Measurements from ENCODE around the gene TMEM233. TPM values are rescaled to one million over a fixed set of nuclear protein-coding genes. Genes with fewer than 3 reads are reported as not detected.

The TMEM233 gene
- total and polyA plus RNA-seq, 9 of the 15 experiments (the other 6 are each of a cell fraction or from before 2014, with no cell fraction given), result 0.04 to 0.17 (median 0.07) TPM; not detected in 2

DNA sequence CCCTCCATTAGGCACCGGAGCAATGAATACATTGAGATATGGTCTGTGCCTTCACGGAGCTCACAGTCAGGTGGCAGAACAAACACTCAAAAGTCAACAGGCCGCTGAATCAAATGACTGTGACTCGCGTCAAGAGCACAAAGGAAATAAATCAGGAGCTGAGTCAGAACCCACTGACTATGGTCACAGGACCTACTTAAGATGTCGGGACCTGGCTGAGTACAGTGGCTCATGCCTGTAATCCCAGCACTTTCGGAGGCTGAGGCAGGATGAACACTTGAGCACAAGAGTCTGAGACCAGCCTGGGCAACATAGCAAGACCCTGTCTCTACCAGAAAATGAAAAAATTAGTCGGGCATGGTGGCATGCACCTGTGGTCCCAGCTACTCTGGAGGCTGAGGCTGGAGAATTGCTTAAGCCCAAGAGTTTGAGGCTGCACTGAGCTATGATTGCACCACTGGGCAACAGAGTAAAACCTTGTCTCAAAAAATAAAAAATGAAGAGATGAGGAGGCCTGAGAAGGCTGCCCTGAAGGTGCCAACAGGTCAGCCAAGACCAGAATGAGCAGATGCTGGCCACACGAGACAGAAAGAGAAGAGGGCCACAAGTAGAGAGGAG, 19.9 kb downstream of the TMEM233 start:
- H4K20me1 ChIP-seq (replicated peaks; ENCODE audit: control insufficient read depth, insufficient read depth, low read length), result no peaks in the 10 kb centered on the region
- H3K79me2 ChIP-seq (ENCODE audit: control insufficient read depth, insufficient read depth, low read length), result no peaks in the 10 kb centered on the region
- H3K4me2 ChIP-seq (ENCODE audit: insufficient read depth, low read length), result no peak overlapping the region
- ATAC-seq (no peak), DNase-seq (ENCODE audit: extremely low read depth in 1 of 4, low spot score in 3 of 4) (no peak), FAIRE-seq (no peak)
- H3K36me3 ChIP-seq (ENCODE audit: control insufficient read depth, insufficient read depth, low read length), result no peaks in the 10 kb centered on the region
- 0 out of 2 replicates have a peak, but pooled peaks cover 1% of the 10 kb centered on the region for H3K9me3 ChIP-seq (replicated peaks; ENCODE audit: control insufficient read depth, insufficient read depth, low read depth, low read length)
- CTCF ChIA-PET (ENCODE audit: low intra/inter-chr PET ratio), result no interaction called here
- H2AFZ ChIP-seq (ENCODE audit: low read depth, low read length), result no peak overlapping the region
- H3K27ac ChIP-seq (ENCODE audit: extremely low read depth, low read depth, low read length), result no peak overlapping the region
- no peaks in the 10 kb centered on the region for H3K27me3 ChIP-seq (ENCODE audit: control insufficient read depth in 2 of 2, insufficient read depth in 2 of 2, low read length in 2 of 2)
- H3K9ac ChIP-seq (ENCODE audit: insufficient read depth in 1 of 2, low read depth in 2 of 2, low read length in 2 of 2), result no peak overlapping the region
- intact Hi-C loops (cut with micrococcal nuclease) (no loop called here), in situ Hi-C loops (cut with MboI) (no loop called here)
- under 1% methylated on average over 9 of the region's 9 CpGs for WGBS (ENCODE audit: insufficient coverage, low coverage, missing lambda C conversion rate)
- H3K9me1 ChIP-seq (ENCODE audit: control insufficient read depth, insufficient read depth, low read length), result no peaks in the 10 kb centered on the region
- no TSS peak for BruUV-seq (replicated peaks)
- no peaks in the 10 kb centered on the region for H3K4me1 ChIP-seq (replicated peaks in 1 of 2; ENCODE audit: control insufficient read depth in 2 of 2, insufficient read depth in 2 of 2, low read length in 2 of 2)
- no peak overlapping the region for H3K4me3 ChIP-seq
- POLR2A ChIA-PET, result interaction anchor here (1.1 kb wide), 1 partner anchor 13 kb away, joined by 3 read pairs; no protein-coding TSS in a partner anchor
- TF ChIP-seq, protein P1, sequence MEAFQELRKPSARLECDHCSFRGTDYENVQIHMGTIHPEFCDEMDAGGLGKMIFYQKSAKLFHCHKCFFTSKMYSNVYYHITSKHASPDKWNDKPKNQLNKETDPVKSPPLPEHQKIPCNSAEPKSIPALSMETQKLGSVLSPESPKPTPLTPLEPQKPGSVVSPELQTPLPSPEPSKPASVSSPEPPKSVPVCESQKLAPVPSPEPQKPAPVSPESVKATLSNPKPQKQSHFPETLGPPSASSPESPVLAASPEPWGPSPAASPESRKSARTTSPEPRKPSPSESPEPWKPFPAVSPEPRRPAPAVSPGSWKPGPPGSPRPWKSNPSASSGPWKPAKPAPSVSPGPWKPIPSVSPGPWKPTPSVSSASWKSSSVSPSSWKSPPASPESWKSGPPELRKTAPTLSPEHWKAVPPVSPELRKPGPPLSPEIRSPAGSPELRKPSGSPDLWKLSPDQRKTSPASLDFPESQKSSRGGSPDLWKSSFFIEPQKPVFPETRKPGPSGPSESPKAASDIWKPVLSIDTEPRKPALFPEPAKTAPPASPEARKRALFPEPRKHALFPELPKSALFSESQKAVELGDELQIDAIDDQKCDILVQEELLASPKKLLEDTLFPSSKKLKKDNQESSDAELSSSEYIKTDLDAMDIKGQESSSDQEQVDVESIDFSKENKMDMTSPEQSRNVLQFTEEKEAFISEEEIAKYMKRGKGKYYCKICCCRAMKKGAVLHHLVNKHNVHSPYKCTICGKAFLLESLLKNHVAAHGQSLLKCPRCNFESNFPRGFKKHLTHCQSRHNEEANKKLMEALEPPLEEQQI (IDR thresholded peaks at IDR 0.05), result no peak
- no peak for TF ChIP-seq CTCF (IDR thresholded peaks at IDR 0.05 in 2 of 3, conservative IDR thresholded peaks at IDR 0.05 in 1 of 3; ENCODE audit: insufficient read depth in 2 of 3, low read depth in 1 of 3, low read length in 3 of 3)
- TF ChIP-seq E2F8 (IDR thresholded peaks at IDR 0.05; ENCODE audit: low read depth, partially characterized antibody), result no peak
- TF ChIP-seq ZNF512 (tag; IDR thresholded peaks at IDR 0.05), result no peak
- TF ChIP-seq E2F6 (IDR thresholded peaks at IDR 0.05; ENCODE audit: borderline replicate concordance in 1 of 2, extremely low read depth in 1 of 2, insufficient read depth in 1 of 2, insufficient read length in 1 of 2, low read depth in 1 of 2, low read length in 1 of 2, poor library complexity in 1 of 2, severe bottlenecking in 1 of 2), result no peak
- no peak for TF ChIP-seq ESRRB (CRISPR knock-in tag; IDR thresholded peaks at IDR 0.05; ENCODE audit: borderline replicate concordance)
- TF ChIP-seq, protein P2, sequence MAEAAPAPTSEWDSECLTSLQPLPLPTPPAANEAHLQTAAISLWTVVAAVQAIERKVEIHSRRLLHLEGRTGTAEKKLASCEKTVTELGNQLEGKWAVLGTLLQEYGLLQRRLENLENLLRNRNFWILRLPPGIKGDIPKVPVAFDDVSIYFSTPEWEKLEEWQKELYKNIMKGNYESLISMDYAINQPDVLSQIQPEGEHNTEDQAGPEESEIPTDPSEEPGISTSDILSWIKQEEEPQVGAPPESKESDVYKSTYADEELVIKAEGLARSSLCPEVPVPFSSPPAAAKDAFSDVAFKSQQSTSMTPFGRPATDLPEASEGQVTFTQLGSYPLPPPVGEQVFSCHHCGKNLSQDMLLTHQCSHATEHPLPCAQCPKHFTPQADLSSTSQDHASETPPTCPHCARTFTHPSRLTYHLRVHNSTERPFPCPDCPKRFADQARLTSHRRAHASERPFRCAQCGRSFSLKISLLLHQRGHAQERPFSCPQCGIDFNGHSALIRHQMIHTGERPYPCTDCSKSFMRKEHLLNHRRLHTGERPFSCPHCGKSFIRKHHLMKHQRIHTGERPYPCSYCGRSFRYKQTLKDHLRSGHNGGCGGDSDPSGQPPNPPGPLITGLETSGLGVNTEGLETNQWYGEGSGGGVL (CRISPR knock-in tag; IDR thresholded peaks at IDR 0.05), result no peak

Data from K562 (cell line).